Stomach (tissue), 9 donors: ENCODE measurements around the gene DLX6. TPM values are rescaled to one million over a fixed set of nuclear protein-coding genes. Genes with fewer than 3 reads are reported as not detected.

Experiments used
- DNase-seq, 2 donors: peaks; one replicate each; pipeline versions ENCODE4 v3.0.0 to v3.0.0-alpha.2; 2013 to 2019
- H3K27ac ChIP-seq, 5 donors: fragments of 200-600 bp in 4 of 5; sonication (generic) in 4 of 5; one replicate each; pipeline ENCODE4 v1.5.1; 2013 to 2019; ENCODE audit warnings: mild to moderate bottlenecking in 1 of 5, moderate library complexity in 1 of 5
- H3K27me3 ChIP-seq, 3 donors: fragments of 200-600 bp; sonication (generic); one replicate each; pipeline ENCODE4 v1.5.1; 2017 to 2019; ENCODE audit warnings: mixed run types in 1 of 3
- H3K36me3 ChIP-seq, 4 donors: fragments of 200-600 bp; sonication (generic); 1 replicate in 3 of 4; 2 replicates in 1 of 4; pipeline ENCODE4 v1.5.1; 2016 to 2019
- H3K4me1 ChIP-seq, 4 donors: fragments of 200-600 bp; sonication (generic); one replicate each; pipeline ENCODE4 v1.5.1; 2016 to 2019
- H3K4me3 ChIP-seq, 4 donors: fragments of 200-600 bp; sonication (generic) in 3 of 4; one replicate each; pipeline ENCODE4 v1.5.1; 2016 to 2019; ENCODE audit warnings: mild to moderate bottlenecking in 1 of 4
- H3K9me3 ChIP-seq, 4 donors: fragments of 200-600 bp; sonication (generic); one replicate each; pipeline ENCODE4 v1.5.1; 2016 to 2019
- EP300 ChIP-seq: sonication (generic); formaldehyde crosslinking; IDR thresholded peaks from one replicate; pipeline ENCODE4 v1.6.1; 2017; ENCODE audit warnings: antibody characterized with exemption
- POLR2A ChIP-seq, 4 donors: fragments of 450-650 bp; IDR thresholded peaks; one replicate each; pipeline ENCODE4 v1.6.1; 2016; ENCODE audit warnings: antibody characterized with exemption in 4 of 4, control low read depth in 2 of 4, mild to moderate bottlenecking in 1 of 4, moderate library complexity in 1 of 4
- POLR2AphosphoS5 ChIP-seq, 3 donors: sonication (generic); formaldehyde crosslinking; IDR thresholded peaks; one replicate each; pipeline ENCODE4 v1.6.1; 2016; ENCODE audit warnings: antibody characterized with exemption in 3 of 3
- WGBS, 5 donors: extraction: QIAGEN DNeasy Blood & Tissue Kit in 3 of 5; methylation state at CpG; one replicate each; pipeline versions ENCODE4 v1.1.5 to v1.1.7; 2013 to 2018; 5-methylcytosine and 5-hydroxymethylcytosine counted together
- intact Hi-C: fragments of 100-400 bp; cut with DNase I; formaldehyde crosslinking; loops from one replicate; pipeline ENCODE4 v1.15.1; 2023; ENCODE audit warnings: low total_unique reads
- polyA plus RNA-seq, 3 donors: library from polyadenylated mRNA; stranded (reverse); fragments of 200-250 nt; gene quantifications; one replicate each; pipeline ENCODE4 v1.2.3, GENCODE V29; 2013
- total RNA-seq, 5 donors: library from RNA; depleted of rRNA; stranded (reverse); fragments of >200 nt; gene quantifications; one replicate each; pipeline versions ENCODE4 v1.1.0 to v1.2.3, GENCODE V29; 2014 to 2016
- TF ChIP-seq, protein P1 (sequence below), 7 experiments: fragments of 450-650 bp in 4 of 7; fragments of 200-600 bp in 3 of 7; sonication (generic) in 3 of 7; IDR thresholded peaks; one replicate each; pipeline ENCODE4 v1.5.1; 2016 to 2019; ENCODE audit warnings: antibody characterized with exemption in 7 of 7, control low read depth in 2 of 7, mild to moderate bottlenecking in 1 of 7
- donor health status: healthy with polysubstance abuse.
- donor health status: Bipolar disorder and iron deficiency.
- donor health status: healthy.

The DLX6 gene
- total and polyA plus RNA-seq, 8 donors: 0.08 TPM; not detected in 7

GRCh38 chr7:96982586-96982985 is 22.8 kb upstream of the DLX6 start:
- H3K36me3 ChIP-seq: no peaks in the 10 kb centered on the region
- H3K27ac ChIP-seq: no peak overlapping the region
- DNase-seq: no peak
- H3K27me3 ChIP-seq: peaks cover 0 to 34% (median 0%) of the 10 kb centered on the region in 3 donors
- no peaks in the 10 kb centered on the region for H3K9me3 ChIP-seq
- H3K4me3 ChIP-seq: no peak overlapping the region
- H3K4me1 ChIP-seq: no peaks in the 10 kb centered on the region
- intact Hi-C loops: no loop called here
- 91 to 100% (median 96%) methylated on average over 1 of the region's 1 CpG for WGBS, 5 donors
- TF ChIP-seq EP300 (no peak), POLR2A (IDR thresholded peaks at IDR 0.05) (no peak), POLR2AphosphoS5 (IDR thresholded peaks at IDR 0.05) (no peak)
- TF ChIP-seq, protein P1, sequence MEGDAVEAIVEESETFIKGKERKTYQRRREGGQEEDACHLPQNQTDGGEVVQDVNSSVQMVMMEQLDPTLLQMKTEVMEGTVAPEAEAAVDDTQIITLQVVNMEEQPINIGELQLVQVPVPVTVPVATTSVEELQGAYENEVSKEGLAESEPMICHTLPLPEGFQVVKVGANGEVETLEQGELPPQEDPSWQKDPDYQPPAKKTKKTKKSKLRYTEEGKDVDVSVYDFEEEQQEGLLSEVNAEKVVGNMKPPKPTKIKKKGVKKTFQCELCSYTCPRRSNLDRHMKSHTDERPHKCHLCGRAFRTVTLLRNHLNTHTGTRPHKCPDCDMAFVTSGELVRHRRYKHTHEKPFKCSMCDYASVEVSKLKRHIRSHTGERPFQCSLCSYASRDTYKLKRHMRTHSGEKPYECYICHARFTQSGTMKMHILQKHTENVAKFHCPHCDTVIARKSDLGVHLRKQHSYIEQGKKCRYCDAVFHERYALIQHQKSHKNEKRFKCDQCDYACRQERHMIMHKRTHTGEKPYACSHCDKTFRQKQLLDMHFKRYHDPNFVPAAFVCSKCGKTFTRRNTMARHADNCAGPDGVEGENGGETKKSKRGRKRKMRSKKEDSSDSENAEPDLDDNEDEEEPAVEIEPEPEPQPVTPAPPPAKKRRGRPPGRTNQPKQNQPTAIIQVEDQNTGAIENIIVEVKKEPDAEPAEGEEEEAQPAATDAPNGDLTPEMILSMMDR (IDR thresholded peaks at IDR 0.05): no peak

DNA sequence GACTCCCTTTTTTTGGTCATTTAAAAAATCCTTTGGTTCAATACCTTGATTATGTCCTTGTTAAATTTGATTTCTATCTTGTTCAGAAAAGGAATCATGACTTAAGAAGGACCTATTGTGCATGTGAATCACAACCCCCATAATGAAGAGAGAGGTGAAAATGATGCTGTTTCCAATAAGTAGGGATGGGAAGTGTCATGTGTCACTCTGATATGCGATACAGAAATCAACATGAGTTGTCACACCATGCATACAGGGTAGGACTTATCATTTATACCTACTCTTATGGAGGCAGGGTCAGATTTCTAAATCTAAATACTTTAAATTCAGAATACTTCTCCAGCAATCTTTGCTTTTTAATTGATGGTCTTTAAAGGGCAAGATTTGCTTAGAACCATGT is 19.4 kb upstream of the DLX6 start:
- H3K4me3 ChIP-seq: no peak overlapping the region
- peaks cover 14 to 62% (median 23%) of the 10 kb centered on the region in 3 donors for H3K27me3 ChIP-seq
- H3K9me3 ChIP-seq: no peaks in the 10 kb centered on the region
- H3K36me3 ChIP-seq: no peaks in the 10 kb centered on the region
- intact Hi-C loops: no loop called here
- no peak for DNase-seq
- H3K27ac ChIP-seq: no peak overlapping the region
- 43 to 55% (median 48%) methylated on average over 1 of the region's 1 CpG for WGBS, 5 donors
- TF ChIP-seq POLR2A (IDR thresholded peaks at IDR 0.05): no peak
- TF ChIP-seq POLR2AphosphoS5 (IDR thresholded peaks at IDR 0.05): no peak
- TF ChIP-seq, protein P1 (IDR thresholded peaks at IDR 0.05): no peak
- TF ChIP-seq EP300: no peak
- H3K4me1 ChIP-seq: peaks cover 0 to 5% (median 0%) of the 10 kb centered on the region in 4 donors

GRCh38 chr7:96986901-96987300 is 18.5 kb upstream of the DLX6 start:
- H3K4me1 ChIP-seq: peaks cover 0 to 5% (median under 1%) of the 10 kb centered on the region in 4 donors
- 59 to 75% (median 65%) methylated on average over 1 of the region's 1 CpG for WGBS, 5 donors
- H3K27me3 ChIP-seq: peaks cover 14 to 71% (median 32%) of the 10 kb centered on the region in 3 donors
- H3K36me3 ChIP-seq: no peaks in the 10 kb centered on the region
- no peak for DNase-seq
- no peak overlapping the region for H3K27ac ChIP-seq
- no peaks in the 10 kb centered on the region for H3K9me3 ChIP-seq
- TF ChIP-seq POLR2A (IDR thresholded peaks at IDR 0.05): no peak
- no peak for TF ChIP-seq EP300
- TF ChIP-seq POLR2AphosphoS5 (IDR thresholded peaks at IDR 0.05): no peak
- TF ChIP-seq, protein P1 (IDR thresholded peaks at IDR 0.05): no peak
- no peak overlapping the region for H3K4me3 ChIP-seq
- intact Hi-C loops: no loop called here

- intact Hi-C loops: no loop called here
- H3K4me3 ChIP-seq: no peak overlapping the region
- H3K27me3 ChIP-seq: peaks cover 20 to 79% (median 40%) of the 10 kb centered on the region in 3 donors
- TF ChIP-seq POLR2AphosphoS5 (IDR thresholded peaks at IDR 0.05): no peak
- no peak for TF ChIP-seq EP300
- TF ChIP-seq, protein P1 (IDR thresholded peaks at IDR 0.05): no peak
- TF ChIP-seq POLR2A (IDR thresholded peaks at IDR 0.05): no peak
- no peak for DNase-seq
- peaks cover 0 to 10% (median 5%) of the 10 kb centered on the region in 4 donors for H3K4me1 ChIP-seq
- H3K9me3 ChIP-seq: no peaks in the 10 kb centered on the region
- H3K27ac ChIP-seq: no peak overlapping the region
- no peaks in the 10 kb centered on the region for H3K36me3 ChIP-seq
These were observed 17.6 kb upstream of the DLX6 start for GRCh38 chr7:96987719-96988118.
